Measurements from ENCODE around the gene SH3BGRL3.
"Not testable (repeated sequence)": the region's sequence is repeated elsewhere in the genome, so short reads cannot be mapped to it uniquely, and the experiment has no call there.

Gene SH3BGRL3

DNA sequence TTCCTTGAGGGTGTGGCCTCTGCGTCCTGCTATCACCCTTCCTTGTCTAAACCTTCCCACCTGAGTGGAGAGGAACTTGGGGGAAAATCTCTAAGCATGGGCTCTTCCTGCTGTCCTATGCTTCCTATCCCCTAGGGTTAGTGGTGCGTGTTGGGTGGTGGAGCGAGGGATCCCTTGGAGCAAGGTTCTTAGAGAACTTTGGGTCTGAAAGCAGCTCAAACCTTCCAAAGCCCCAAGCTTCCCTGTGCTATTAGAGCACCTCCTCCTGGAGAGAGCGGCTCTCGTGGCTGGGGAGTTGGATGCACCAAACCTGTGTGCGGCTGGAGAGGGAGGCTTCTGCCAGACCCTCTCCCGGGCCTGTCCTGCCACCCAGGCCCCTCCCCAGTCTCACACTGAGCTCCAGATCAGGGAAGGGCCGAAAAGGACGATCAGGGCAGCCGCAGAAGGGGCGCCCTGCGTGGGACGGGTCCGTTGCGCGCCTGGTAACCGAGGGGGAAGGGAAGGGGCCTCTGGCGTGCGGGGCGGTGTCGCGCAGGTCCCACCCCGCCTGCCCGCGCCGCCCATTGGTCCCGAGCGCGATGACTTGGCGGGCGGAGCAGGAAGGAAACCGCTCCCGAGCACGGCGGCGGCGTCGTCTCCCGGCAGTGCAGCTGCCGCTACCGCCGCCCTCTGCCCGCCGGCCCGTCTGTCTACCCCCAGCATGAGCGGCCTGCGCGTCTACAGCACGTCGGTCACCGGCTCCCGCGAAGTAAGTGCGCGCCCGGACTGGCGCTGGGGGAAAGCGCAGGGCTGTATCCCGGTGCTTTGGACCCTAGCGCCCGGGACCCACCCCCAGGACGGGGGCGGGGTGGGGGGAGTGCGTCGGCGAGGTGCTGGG is at the start of gene SH3BGRL3:
Gene SH3BGRL3, plus strand, starts transcription at position 631 of the 877 bp plus-strand sequence. Its CDS starts 70 bp downstream, at position 701.
- H3K4me3 ChIP-seq (ENCODE audit: low read depth, low read length): peak within 1 kb of the TSS; percentile 90
- H3K27me3 ChIP-seq (ENCODE audit: insufficient read depth, low read length): no peaks in the 10 kb centered on the region
- no peak within 1 kb of the TSS for H2AFZ ChIP-seq (ENCODE audit: low read length, unreplicated experiment)
- H3K27ac ChIP-seq (ENCODE audit: low read depth, low read length): peak within 1 kb of the TSS; percentile 89
- peaks cover 40% of the 10 kb centered on the region for H3K79me2 ChIP-seq (ENCODE audit: control insufficient read depth, insufficient read depth, low read length, unreplicated experiment)
- peaks cover 10% of the 10 kb centered on the region; the same call in 1 of the 2 replicates for H3K36me3 ChIP-seq (ENCODE audit: insufficient read depth, low read length)
- H3K4me1 ChIP-seq (ENCODE audit: control insufficient read depth, insufficient read depth, low read length, unreplicated experiment): peaks cover 89% of the 10 kb centered on the region

DNA sequence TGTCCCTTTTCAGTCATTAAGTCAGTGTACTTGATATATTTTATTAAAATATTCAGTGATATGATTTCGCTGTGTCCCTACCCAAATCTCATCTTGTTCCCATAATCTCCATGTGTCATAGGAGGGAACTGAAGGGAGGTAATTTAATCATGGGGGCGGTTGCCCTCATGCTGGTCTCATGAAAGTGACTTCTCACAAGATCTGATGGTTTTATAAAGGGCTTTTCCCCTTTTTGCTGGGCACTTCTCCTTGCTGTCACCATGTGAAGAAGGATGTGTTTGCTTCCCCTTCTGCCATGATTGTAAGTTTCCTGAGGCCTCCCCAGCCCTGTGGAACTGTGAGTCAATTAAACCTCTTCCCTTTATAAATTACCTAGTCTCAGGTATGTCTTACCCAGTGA is 49.2 kb upstream of the SH3BGRL3 start:
- H3K36me3 ChIP-seq (ENCODE audit: insufficient read depth, low read length); H3K4me3 ChIP-seq (ENCODE audit: low read depth, low read length); H2AFZ ChIP-seq (ENCODE audit: low read length, unreplicated experiment); H3K27ac ChIP-seq (ENCODE audit: low read depth, low read length); H3K27me3 ChIP-seq (ENCODE audit: insufficient read depth, low read length); H3K4me1 ChIP-seq (ENCODE audit: control insufficient read depth, insufficient read depth, low read length, unreplicated experiment): not testable (repeated sequence)
- H3K79me2 ChIP-seq (ENCODE audit: control insufficient read depth, insufficient read depth, low read length, unreplicated experiment): peaks cover 14% of the 10 kb centered on the region

DNA sequence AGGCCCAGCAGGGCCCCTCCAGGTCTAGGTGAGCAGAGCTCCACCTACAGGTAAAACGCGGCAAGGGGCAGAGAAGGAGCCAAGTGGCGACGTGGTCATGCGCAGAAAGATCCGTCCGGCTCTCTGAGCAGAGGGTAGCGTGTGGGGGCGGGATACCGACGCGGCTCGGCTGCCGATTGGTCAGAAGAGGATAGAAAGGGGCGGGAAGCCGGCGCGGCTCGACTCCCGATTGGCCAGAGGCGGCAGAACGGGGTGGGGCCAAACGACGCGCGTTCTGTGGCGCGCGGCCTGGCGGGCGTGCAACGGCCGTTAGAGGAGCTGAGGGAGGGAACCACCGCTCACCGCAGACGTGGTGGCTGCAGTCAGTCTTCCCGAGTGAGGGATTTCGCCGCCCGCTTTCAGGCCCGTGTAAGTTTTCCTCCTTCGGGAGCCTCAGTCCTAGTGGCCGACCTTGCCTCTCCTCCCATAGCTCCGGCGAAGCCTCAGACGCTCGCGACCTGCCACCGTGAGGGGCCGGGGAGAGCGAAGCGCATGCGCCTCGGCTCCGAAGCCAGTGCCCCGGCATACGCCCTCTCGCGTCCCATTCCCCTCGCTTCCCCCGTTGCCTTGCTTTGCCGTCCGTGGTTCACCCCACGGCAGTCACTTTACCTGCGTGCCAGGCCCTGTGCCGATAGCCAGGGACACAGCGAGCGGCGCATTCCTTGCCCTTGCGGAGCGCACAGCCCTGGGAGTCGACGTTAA is 45.8 kb upstream of the SH3BGRL3 start, which contains the start of gene CEP85:
Gene CEP85, plus strand, starts transcription at position 298 of the 741 bp plus-strand sequence. CDS start 5,584 bp downstream, outside the sequence.
- Histone ChIP-seq H3K36me3 (ENCODE audit: insufficient read depth, low read length) (no peaks in the 10 kb centered on the region), H3K27me3 (ENCODE audit: insufficient read depth, low read length) (no peaks in the 10 kb centered on the region), H2AFZ (ENCODE audit: low read length, unreplicated experiment) (peak within 1 kb of the TSS; percentile 80), H3K79me2 (ENCODE audit: control insufficient read depth, insufficient read depth, low read length, unreplicated experiment) (peaks cover 46% of the 10 kb centered on the region), H3K27ac (ENCODE audit: low read depth, low read length) (peak within 1 kb of the TSS; percentile 30), H3K4me1 (ENCODE audit: control insufficient read depth, insufficient read depth, low read length, unreplicated experiment) (peaks cover 24% of the 10 kb centered on the region), H3K4me3 (ENCODE audit: low read depth, low read length) (peak within 1 kb of the TSS; percentile 98)

DNA sequence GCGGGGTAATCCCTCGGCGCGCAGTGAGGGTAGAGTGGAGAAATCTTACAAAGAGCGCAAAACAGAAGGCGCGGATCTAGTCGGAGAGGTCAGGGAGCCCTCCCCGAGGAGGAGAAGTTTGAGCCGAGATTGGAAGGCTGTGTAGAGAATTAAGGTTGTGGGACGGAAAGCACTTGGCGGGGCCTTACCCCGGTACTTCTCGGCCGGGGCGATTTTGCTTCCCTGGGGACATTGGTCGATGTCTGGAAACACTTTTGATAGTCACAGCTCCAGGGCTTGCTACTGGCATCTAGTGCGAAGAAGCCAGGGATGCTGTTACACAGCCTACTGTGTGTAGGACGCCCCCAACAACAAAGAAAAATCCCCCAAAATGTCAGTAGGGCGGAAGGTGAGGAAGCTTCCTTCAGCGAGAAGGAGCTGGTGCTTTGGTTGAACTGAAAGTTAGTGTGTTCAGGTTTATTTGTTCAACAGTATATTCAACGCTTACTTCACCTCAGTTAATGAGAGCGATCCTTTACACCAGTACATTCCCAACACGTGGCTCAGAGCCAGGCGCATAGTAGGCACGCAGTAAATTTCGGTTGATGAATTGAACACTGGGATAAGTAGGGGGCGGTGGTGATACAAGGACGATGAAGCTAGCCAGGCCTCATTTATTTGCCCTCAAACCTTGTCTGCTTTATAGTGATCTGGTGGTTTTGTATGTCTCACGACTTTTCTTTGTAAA is 45.1 kb upstream of the SH3BGRL3 start:
- Histone ChIP-seq H3K27me3 (ENCODE audit: insufficient read depth, low read length) (no peaks in the 10 kb centered on the region), H3K27ac (ENCODE audit: low read depth, low read length) (peak overlapping the region; percentile 30), H2AFZ (ENCODE audit: low read length, unreplicated experiment) (peak overlapping the region; percentile 80), H3K79me2 (ENCODE audit: control insufficient read depth, insufficient read depth, low read length, unreplicated experiment) (peaks cover 51% of the 10 kb centered on the region), H3K4me3 (ENCODE audit: low read depth, low read length) (peak overlapping the region; percentile 98), H3K36me3 (ENCODE audit: insufficient read depth, low read length) (no peaks in the 10 kb centered on the region), H3K4me1 (ENCODE audit: control insufficient read depth, insufficient read depth, low read length, unreplicated experiment) (peaks cover 29% of the 10 kb centered on the region)

DNA sequence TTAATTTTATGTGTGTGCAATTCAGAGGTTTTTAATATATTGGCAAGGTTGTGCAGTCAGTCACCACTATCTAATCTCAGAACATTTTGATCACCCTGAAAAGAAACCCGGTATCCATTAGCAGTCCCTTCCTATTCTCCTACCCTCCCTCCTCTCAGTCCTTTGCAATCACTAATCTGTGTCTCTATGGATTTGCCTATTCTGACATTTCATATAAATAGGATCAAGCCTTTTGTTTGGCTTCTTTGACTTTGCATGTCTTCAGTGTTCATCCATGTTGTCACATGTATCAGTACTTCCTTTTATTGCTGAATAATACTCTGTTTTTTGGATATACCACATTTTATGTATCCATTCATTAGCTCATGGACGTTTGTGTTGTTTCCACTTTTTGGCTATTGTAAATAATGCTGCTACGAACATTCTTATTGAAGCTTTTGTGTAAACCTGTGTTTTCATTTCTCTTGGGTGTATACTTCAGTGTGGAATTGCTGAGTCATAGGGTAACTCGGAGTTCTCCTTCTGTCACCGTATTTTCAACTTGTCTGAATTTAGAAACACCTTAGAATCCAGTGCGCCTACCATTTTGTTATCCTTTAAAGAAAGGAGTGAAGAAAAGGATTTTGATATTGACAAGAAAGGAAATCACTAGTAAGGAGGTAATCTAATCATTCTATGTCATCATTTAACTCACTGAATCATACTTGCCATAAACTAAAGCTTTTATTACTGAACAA is 42.5 kb upstream of the SH3BGRL3 start:
- Histone ChIP-seq H3K27me3 (ENCODE audit: insufficient read depth, low read length) (no peaks in the 10 kb centered on the region), H3K4me3 (ENCODE audit: low read depth, low read length) (peak overlapping the region; percentile 31), H3K79me2 (ENCODE audit: control insufficient read depth, insufficient read depth, low read length, unreplicated experiment) (peaks cover 61% of the 10 kb centered on the region), H2AFZ (ENCODE audit: low read length, unreplicated experiment) (peak overlapping the region; percentile 36), H3K36me3 (ENCODE audit: insufficient read depth, low read length) (no peaks in the 10 kb centered on the region), H3K4me1 (ENCODE audit: control insufficient read depth, insufficient read depth, low read length, unreplicated experiment) (peaks cover 35% of the 10 kb centered on the region), H3K27ac (ENCODE audit: low read depth, low read length) (peak overlapping the region; percentile 71)

DNA sequence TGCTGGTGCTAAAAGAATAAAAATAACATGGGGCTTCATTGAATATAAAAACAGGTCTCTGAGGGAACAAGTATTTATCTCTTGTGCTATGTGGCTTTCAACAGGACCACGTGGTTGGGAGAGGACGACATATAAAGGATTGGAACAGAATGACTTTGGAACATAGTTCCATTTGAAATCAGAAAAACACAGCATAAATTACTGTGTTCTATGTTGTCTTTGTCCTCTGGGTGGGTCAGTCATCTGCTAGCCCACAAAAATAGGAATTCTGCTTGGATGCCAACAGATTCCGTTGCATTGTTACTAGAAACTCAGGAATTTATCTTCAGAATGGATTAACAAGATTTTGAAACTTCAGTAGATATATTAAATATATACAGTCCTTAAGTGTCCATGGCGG is 40.0 kb upstream of the SH3BGRL3 start:
- H3K79me2 ChIP-seq (ENCODE audit: control insufficient read depth, insufficient read depth, low read length, unreplicated experiment): peaks cover 57% of the 10 kb centered on the region
- peak overlapping the region; percentile 28 for H3K27ac ChIP-seq (ENCODE audit: low read depth, low read length)
- H3K36me3 ChIP-seq (ENCODE audit: insufficient read depth, low read length): no peaks in the 10 kb centered on the region; the same call in 1 of the 2 replicates
- peaks cover 35% of the 10 kb centered on the region for H3K4me1 ChIP-seq (ENCODE audit: control insufficient read depth, insufficient read depth, low read length, unreplicated experiment)
- H3K27me3 ChIP-seq (ENCODE audit: insufficient read depth, low read length): no peaks in the 10 kb centered on the region
- H3K4me3 ChIP-seq (ENCODE audit: low read depth, low read length): 0 out of 2 replicates have a peak overlapping the region, but pooled peaks have one; percentile 9
- no peak overlapping the region for H2AFZ ChIP-seq (ENCODE audit: low read length, unreplicated experiment)

DNA sequence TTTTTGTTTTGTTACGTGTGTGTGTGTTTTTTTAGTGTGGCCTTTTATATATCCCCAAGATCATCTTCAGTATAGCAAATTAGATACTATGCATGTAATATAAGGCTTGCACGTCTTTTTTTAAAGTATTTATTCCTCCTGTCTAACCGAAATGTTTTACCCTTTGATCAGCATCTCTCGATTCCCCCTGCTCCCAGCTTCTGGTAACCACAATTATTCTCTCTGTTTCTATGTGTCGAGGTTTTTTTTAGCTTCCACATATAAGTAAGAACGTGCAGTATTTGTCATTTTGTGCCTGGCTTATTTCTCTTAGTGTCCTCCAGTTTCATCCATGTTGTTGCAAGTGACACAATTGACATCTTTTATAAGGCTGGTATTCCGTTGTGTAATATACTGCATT is 27.2 kb upstream of the SH3BGRL3 start:
- H3K27ac ChIP-seq (ENCODE audit: low read depth, low read length): no peak overlapping the region
- H3K79me2 ChIP-seq (ENCODE audit: control insufficient read depth, insufficient read depth, low read length, unreplicated experiment): peaks cover 3% of the 10 kb centered on the region
- H3K36me3 ChIP-seq (ENCODE audit: insufficient read depth, low read length): peaks cover 6% of the 10 kb centered on the region
- no peak overlapping the region for H2AFZ ChIP-seq (ENCODE audit: low read length, unreplicated experiment)
- no peaks in the 10 kb centered on the region for H3K4me1 ChIP-seq (ENCODE audit: control insufficient read depth, insufficient read depth, low read length, unreplicated experiment)
- no peak overlapping the region for H3K4me3 ChIP-seq (ENCODE audit: low read depth, low read length)
- no peaks in the 10 kb centered on the region for H3K27me3 ChIP-seq (ENCODE audit: insufficient read depth, low read length)

DNA sequence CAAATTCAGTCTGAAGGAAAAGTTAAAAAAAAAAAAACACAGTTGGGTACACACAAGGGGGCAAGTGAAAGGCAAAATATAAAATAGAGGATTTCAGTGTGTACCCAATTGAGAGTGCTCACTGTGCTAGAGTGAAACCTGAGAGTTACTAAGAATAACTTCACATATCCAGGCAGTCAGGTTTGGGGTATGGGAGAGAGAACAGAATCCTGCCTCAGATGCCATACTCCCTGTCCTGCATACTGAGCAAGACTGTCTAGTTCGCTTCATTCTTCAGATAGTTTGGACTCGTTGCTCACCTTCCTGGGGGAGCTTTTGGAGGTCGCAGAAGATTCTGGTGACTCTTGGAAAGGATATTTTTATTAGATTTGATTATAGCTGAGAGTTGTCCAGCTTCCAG is 25.5 kb upstream of the SH3BGRL3 start:
- H3K36me3 ChIP-seq (ENCODE audit: insufficient read depth, low read length): peaks cover 1% of the 10 kb centered on the region; the same call in 1 of the 2 replicates
- no peaks in the 10 kb centered on the region for H3K4me1 ChIP-seq (ENCODE audit: control insufficient read depth, insufficient read depth, low read length, unreplicated experiment)
- no peak overlapping the region for H3K27ac ChIP-seq (ENCODE audit: low read depth, low read length)
- H3K79me2 ChIP-seq (ENCODE audit: control insufficient read depth, insufficient read depth, low read length, unreplicated experiment): peaks cover 3% of the 10 kb centered on the region
- no peaks in the 10 kb centered on the region for H3K27me3 ChIP-seq (ENCODE audit: insufficient read depth, low read length)
- H3K4me3 ChIP-seq (ENCODE audit: low read depth, low read length): no peak overlapping the region
- no peak overlapping the region for H2AFZ ChIP-seq (ENCODE audit: low read length, unreplicated experiment)

DNA sequence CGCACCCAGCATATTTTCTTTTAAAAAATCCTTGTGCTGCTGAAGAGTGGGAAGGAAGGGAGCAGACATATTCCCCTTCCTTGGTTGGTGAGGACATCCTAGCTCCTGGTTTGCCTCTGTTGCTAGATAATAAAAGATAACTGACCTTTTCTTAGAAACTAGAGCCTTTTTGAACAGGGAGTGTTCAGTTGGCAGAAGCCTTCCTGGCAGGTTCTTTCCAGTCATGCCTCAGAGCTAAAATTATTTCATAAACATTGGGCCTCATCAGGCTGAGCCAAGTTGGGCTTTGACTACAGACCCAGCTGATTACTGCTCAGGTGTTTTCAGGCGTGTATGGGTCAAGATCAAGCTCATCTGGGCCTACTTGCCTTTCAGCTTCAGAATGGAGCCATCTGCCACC is 22.7 kb upstream of the SH3BGRL3 start:
- H3K4me1 ChIP-seq (ENCODE audit: control insufficient read depth, insufficient read depth, low read length, unreplicated experiment): no peaks in the 10 kb centered on the region
- H3K27ac ChIP-seq (ENCODE audit: low read depth, low read length): no peak overlapping the region
- H3K27me3 ChIP-seq (ENCODE audit: insufficient read depth, low read length): no peaks in the 10 kb centered on the region
- H3K79me2 ChIP-seq (ENCODE audit: control insufficient read depth, insufficient read depth, low read length, unreplicated experiment): peaks cover 3% of the 10 kb centered on the region
- 0 out of 2 replicates have a peak, but pooled peaks cover 3% of the 10 kb centered on the region for H3K36me3 ChIP-seq (ENCODE audit: insufficient read depth, low read length)
- H3K4me3 ChIP-seq (ENCODE audit: low read depth, low read length): no peak overlapping the region
- no peak overlapping the region for H2AFZ ChIP-seq (ENCODE audit: low read length, unreplicated experiment)
